ENCODE results near the gene RRP1B.
"Not testable (repeated sequence)": the region's sequence is repeated elsewhere in the genome, so short reads cannot be mapped to it uniquely, and the experiment has no call there.

RRP1B gene

DNA sequence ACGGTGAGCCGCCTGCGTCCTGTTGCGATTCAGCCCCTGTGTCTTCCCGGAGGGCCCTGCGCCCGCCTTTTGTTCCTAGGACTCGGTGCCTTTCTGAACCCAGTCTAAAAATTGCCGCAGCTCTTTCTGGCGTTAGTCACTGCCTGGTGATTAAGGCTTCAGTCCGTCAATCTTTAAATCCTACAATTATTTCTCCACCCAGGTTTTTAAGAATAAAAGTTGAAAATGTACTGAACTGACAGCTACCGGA, 43.4 kb downstream of the RRP1B start:
- DNase-seq = no peak

GRCh38 chr21:43703035-43703880, 43.9 kb downstream of the RRP1B start:
- DNase-seq = no peak

- no peak for DNase-seq
Measured at GRCh38 chr21:43707462-43707861, 48.1 kb downstream of the RRP1B start.

GRCh38 chr21:43708745-43709381, 49.5 kb downstream of the RRP1B start:
- DNase-seq = no peak

DNA sequence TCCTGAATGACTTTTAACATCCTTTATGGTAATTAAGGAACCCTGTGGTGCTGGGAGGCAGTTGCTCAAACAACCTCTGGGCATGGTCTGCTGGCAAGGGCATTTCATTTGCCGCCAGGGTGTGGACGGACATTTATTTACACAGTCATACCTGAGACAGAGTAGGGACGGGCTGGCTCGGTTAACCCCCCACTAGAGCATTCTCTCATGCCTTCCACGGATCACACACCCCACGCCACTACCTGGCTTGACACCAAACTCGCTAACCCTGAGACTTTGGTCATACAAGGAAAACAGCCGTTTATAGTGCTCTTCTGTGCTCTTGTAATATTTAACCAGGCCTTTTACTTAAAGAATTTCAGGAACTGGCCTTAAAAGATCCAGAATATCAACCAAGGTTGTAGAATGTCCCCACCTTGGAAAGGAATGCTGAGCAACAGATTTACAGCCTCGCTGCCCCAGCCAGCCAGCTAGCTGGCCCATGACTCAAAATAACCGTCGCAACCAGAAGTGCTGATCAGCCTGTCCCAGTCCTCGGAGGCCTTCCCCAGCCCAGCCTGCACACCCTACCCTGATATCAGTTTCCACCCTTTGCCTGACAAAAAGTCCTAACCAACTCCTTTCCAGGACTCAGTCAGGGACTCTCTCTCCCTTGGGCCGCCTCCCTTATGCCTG, 53.0 kb downstream of the RRP1B start:
- no peak for DNase-seq

DNA sequence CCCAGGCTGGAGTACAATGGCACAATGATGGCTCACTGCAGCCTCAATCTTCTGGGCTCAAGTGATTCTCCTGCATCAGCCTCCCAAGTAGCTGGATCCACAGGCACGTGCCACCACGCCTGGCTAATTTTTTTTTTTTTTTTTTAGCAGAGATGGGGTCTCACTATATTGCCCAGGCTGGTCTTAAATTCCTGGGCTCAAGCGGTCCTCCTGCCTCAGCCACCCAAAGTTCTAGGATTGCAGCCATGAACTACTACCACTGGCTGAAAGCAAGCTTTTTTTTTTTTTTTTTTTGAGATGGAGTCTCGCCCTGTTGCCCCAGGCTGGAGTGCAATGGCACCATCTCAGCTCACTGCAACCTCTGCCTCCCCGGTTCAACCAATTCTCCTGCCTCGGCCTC, 53.8 kb downstream of the RRP1B start:
- DNase-seq = not testable (repeated sequence)

GRCh38 chr21:43716376-43717165, 57.2 kb downstream of the RRP1B start:
- no peak for DNase-seq

GRCh38 chr21:43717166-43717853, 58.0 kb downstream of the RRP1B start:
- DNase-seq = no peak

GRCh38 chr21:43717967-43718871, 58.9 kb downstream of the RRP1B start:
- DNase-seq = no peak

DNA sequence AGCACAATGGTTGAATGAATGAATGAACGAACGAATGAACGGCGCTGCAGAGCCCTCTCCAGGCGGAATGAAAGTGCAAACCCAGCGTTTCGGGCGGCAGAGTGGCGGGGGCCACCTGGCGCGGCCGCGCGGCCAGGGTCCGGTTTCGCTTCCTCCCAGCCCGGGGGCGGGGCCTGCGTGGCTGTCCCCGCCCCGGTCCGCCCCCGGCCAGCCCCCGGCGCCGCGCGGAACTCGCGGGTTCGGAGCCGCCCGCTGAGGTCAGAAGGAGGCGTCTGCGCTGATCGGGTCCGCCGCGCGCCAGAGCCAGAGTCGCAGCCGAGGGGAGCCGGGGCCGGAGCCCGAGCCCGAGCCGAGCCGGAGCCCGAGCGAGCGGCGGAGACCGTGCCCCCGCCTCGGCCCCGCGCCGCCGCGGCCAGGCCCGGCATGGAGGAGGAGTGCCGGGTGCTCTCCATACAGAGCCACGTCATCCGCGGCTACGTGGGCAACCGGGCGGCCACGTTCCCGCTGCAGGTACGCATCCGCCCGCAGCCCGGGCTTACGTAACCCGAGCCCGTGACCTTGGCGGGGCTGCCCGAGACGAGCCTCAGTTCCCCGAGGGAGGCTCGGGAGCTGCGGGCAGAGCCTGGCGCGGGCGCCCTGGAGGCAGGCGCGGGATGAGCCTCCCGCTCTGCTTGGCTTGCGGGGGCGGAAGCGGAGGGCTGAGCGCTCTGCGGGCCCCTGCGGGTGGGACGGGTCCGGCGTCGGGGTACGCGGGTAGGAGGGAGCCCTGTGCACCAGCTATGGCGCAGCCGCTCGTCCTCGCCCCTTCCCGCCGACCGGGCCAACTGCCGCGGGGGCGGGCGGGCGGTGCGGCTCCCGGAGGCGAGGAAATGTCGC, 59.8 kb downstream of the RRP1B start, which contains the start of gene PDXK:
Gene PDXK (plus strand): TSS at position 258 of the 876 bp plus-strand sequence. CDS start 166 bp downstream, at position 424.
- DNase-seq = peak; percentile 93

DNA sequence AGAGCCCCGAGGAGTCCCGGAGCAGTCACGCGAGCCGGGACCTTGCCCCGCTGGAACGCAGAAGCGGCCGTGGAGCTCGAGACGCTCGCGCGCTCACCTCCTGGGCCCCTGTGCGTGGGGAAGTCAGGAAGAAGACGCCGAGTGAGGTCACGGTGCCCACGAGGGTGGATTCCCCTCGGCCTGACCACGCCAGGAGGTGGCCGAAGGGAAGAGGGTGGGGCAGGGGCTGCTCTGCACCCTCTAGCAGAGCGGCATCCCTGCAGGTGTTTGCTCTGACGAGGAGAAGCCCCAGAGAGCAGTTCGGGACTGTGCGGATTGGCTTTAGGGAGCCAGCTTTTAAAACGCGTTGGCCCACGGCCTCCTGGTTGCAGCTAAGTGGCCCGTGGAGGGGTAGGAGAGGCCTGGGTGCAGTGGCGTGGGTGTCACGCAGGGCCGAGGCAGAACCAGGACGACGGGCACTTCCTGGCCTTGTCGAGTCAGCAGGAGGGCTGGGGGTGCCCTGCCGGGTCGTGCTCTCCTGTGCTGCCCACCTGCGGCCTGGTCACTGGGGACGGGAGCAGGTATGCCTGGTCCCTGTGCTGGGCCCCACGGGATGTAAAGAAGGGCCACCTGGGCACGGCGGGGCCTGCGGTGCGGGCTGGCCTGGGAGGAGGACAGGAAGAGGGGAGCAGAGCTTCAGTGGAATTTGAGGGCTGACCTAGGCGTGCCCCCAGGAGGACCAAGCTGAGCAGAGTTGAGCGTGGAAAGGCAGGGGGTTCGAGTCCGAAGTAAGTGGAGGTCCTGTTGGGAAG, 60.6 kb downstream of the RRP1B start:
- no peak for DNase-seq

DNA sequence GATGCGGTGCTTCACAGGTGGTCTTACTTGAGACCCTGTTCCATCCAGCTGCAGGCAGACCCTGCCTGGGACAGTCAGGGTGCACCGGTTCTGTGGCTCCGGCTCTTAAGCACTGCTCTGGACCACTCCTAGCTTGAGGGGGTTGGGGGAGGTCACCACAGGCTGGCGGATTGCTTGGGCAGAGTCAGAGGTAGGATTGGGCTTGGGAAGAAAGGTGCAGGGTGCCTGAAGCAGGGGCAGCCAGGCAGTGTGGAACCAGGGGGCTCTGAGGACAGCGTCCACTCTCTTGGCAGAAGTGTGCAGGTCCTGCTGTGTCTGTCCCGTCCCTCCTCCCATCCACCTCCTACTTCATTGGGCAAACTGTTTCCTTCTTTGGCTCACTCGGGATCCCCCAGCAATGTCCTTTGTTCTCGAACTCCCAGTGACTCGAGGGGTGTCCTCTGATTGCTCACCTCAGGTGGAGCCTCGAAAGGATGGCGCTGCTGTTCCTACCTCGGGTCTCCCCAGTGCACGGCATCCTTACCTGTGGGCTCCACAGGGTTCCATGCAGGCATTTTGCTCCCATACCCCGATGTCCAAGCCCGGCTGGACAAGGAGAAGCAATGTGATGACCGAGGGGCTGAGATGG, 61.3 kb downstream of the RRP1B start:
- DNase-seq = no peak

GRCh38 chr21:43721206-43721605, 61.8 kb downstream of the RRP1B start:
- no peak for DNase-seq

DNA sequence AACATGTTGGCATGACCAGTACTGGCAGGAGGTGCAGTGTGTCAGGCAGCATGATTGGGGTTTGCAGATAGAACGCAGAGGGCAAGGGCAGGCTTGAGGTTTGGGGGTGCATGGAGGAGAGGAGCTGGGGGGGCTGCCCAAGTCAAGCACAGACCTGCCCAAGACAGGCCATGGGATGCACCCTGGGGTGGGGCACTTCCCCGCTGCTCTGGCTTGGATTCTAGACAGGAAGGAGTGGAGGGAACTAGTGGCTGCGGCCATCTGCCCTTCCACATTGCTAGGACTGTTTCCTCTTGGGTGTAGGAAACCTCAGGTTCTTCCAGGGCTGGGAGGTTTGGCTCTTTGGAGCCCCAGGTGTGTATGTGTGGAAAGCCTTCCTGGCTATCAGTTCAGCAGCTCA, 62.6 kb downstream of the RRP1B start:
- DNase-seq = no peak

DNA sequence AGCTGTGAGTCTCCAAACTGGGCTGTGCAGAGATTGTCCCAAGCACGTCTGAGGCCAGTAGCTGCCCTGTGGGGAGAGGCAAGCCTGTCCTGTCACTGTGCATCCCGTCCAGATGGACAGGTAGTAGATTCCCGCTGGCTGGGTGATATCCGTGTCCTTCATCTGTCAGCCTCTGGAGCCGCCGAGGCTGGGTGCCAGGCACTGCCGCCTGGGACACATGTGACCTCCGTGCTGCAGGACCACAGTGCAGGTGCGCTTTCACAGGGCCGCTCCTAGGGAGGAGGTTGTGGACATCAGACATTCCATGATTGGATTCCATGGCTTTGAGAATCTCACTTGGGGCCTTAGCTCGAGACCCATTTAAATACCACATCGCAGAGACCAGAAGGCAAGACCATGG, 64.3 kb downstream of the RRP1B start:
- no peak for DNase-seq

DNA sequence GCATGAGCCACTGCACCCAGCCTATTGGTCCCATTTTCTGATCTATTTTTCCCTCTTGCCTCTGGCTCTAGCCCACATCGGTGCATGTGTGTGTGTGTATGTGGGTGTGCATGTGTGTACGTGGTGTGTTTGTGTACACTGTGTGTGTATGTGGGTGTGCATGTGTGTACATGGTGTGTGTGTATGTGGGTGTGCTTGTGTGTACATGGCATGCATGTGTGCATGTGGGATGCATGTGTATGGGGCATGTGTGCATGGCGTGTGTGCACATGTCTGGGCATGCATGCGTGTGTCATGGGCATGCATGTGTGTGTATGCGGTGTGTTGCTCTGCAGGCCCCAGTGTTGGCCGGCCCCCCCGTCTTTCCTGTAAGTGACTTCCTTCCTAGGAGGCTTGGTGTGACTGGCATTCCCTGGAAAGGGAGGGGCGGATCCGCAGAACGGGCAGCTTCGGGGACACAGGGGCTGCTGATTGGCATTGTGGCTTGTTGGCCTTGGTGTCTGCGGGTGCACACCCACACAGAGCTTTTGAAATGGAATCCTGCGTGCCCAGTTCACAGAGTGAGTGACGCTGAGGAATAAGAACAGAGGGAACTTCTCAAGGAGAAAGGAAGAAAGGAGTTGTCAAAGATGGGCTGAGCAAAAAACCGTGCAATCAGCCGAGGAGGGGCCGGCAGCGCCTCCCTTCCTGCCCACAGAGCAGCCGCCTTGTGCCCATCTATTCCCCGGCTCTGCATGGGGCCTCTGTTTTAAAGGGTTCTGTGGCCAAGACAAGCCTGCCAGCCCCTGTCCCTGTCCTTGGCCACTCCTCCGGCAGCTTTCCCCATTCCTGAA, 67.5 kb downstream of the RRP1B start:
- DNase-seq = no peak

GRCh38 chr21:43727519-43728153, 68.3 kb downstream of the RRP1B start:
- no peak for DNase-seq

GRCh38 chr21:43728154-43728466, 68.8 kb downstream of the RRP1B start:
- DNase-seq = no peak
